Stimulated activated CD8-positive, alpha-beta memory T cell treated with anti-CD3 and anti-CD28 coated beads, Interleukin-4, amount 100 ng/mL, for 1 hour (primary cell): ENCODE data around the gene PSG2.
"Not testable (repeated sequence)": the region's sequence is repeated elsewhere in the genome, so short reads cannot be mapped to it uniquely, and the experiment has no call there.

Experiments
- DNase-seq, 2 donors: peaks; one replicate each; pipeline ENCODE4 v3.0.0-alpha.2; 2020; ENCODE audit warnings: low read depth in 2 of 2, low spot score in 1 of 2

PSG2 gene

GRCh38 chr19:43078311-43078710 is 4.2 kb downstream of the PSG2 start:
- no peak for DNase-seq

- not testable (repeated sequence) for DNase-seq
Measured at GRCh38 chr19:43077881-43078280, 4.6 kb downstream of the PSG2 start.

GRCh38 chr19:43062418-43062817 is 20.1 kb downstream of the PSG2 start:
- not testable (repeated sequence) for DNase-seq

- not testable (repeated sequence) for DNase-seq
Measured at GRCh38 chr19:43061326-43061725, 21.2 kb downstream of the PSG2 start.

GRCh38 chr19:43060254-43060653 is 22.2 kb downstream of the PSG2 start:
- DNase-seq: not testable (repeated sequence)

GRCh38 chr19:43059482-43059881 is 23.0 kb downstream of the PSG2 start:
- not testable (repeated sequence) for DNase-seq

- DNase-seq: not testable (repeated sequence)
Measured at GRCh38 chr19:43058440-43058839, 24.1 kb downstream of the PSG2 start.

- DNase-seq: not testable (repeated sequence)
Measured at GRCh38 chr19:43047966-43048365, 34.5 kb downstream of the PSG2 start.

GRCh38 chr19:43046578-43046977 is 35.9 kb downstream of the PSG2 start:
- DNase-seq: not testable (repeated sequence)

GRCh38 chr19:43043492-43044180 is 38.9 kb downstream of the PSG2 start:
- not testable (repeated sequence) for DNase-seq

- not testable (repeated sequence) for DNase-seq
Measured at GRCh38 chr19:43031645-43032044, 50.9 kb downstream of the PSG2 start.

GRCh38 chr19:43028866-43029265 is 53.6 kb downstream of the PSG2 start:
- DNase-seq: no peak

- not testable (repeated sequence) for DNase-seq
Measured at GRCh38 chr19:43027985-43028384, 54.5 kb downstream of the PSG2 start.

- DNase-seq: not testable (repeated sequence)
Measured at GRCh38 chr19:43027061-43027460, 55.4 kb downstream of the PSG2 start.

- not testable (repeated sequence) for DNase-seq
Measured at GRCh38 chr19:43026369-43026768, 56.1 kb downstream of the PSG2 start, which contains the start of gene PSG11. TSS of gene PSG11 (minus strand) at chr19:43026469. CDS start at chr19:43026372, 97 bp downstream.

- not testable (repeated sequence) for DNase-seq
Measured at GRCh38 chr19:43022098-43022497, 60.4 kb downstream of the PSG2 start.

- DNase-seq: not testable (repeated sequence)
Measured at GRCh38 chr19:43021629-43022028, 60.9 kb downstream of the PSG2 start.

- DNase-seq: not testable (repeated sequence)
Measured at GRCh38 chr19:43019588-43019987, 62.9 kb downstream of the PSG2 start.
